WERI-Rb-1 (cell line): ENCODE results near the gene ZBTB7B.

Experiments used
- DNase-seq: peaks from one replicate; pipeline ENCODE4 v3.0.0-alpha.2; 2020
- H3K27ac ChIP-seq: fragments of 250-450 bp; sonication (Bioruptor Pico); 2 replicates; pipeline ENCODE4 v1.5.1; 2020; ENCODE audit warnings: mild to moderate bottlenecking, moderate library complexity
- H3K27me3 ChIP-seq: fragments of 250-450 bp; sonication (Bioruptor Pico); 2 replicates; pipeline ENCODE4 v1.5.1; 2021; ENCODE audit warnings: mild to moderate bottlenecking, low read depth, moderate library complexity; ENCODE audit not compliant: insufficient read depth, severe bottlenecking
- H3K36me3 ChIP-seq: fragments of 250-450 bp; sonication (Bioruptor Pico); 2 replicates; pipeline ENCODE4 v1.5.1; 2020; ENCODE audit warnings: mild to moderate bottlenecking, moderate library complexity
- H3K4me3 ChIP-seq: 2 replicates; pipeline ENCODE4 v1.5.1; 2011; ENCODE audit warnings: low read depth, mild to moderate bottlenecking, control low read depth, low read length
- H3K9me3 ChIP-seq: fragments of 250-450 bp; sonication (Bioruptor Pico); 2 replicates; pipeline ENCODE4 v1.5.1; 2021; ENCODE audit warnings: mild to moderate bottlenecking, moderate library complexity; ENCODE audit not compliant: severe bottlenecking
- TF ChIP-seq, protein P1 (sequence below): IDR thresholded peaks from 2 replicates; pipeline ENCODE4 v1.5.1; 2011; ENCODE audit warnings: low read depth, mild to moderate bottlenecking, control low read depth, inconsistent platforms, low read length

ZBTB7B gene

DNA sequence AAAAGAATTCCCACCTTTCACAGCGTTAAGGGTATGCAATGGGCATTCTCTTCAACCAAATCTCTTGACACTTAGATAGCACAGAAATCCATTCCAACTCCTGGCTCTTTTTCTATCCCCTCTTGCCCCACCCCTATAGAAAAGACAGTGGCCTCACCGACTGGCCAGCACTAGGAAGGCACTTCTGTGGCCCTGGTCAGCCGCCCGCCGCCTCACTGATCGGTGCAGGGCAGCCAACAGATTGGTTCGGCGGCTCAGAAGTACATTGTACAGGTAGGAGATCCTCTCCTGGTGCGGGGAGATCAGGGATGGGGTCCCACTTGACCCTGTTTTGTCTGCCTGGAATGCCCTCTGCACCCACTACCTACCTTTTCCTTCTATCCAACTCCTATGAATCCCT, 21.7 kb downstream of the ZBTB7B start:
- TF ChIP-seq, protein P1, sequence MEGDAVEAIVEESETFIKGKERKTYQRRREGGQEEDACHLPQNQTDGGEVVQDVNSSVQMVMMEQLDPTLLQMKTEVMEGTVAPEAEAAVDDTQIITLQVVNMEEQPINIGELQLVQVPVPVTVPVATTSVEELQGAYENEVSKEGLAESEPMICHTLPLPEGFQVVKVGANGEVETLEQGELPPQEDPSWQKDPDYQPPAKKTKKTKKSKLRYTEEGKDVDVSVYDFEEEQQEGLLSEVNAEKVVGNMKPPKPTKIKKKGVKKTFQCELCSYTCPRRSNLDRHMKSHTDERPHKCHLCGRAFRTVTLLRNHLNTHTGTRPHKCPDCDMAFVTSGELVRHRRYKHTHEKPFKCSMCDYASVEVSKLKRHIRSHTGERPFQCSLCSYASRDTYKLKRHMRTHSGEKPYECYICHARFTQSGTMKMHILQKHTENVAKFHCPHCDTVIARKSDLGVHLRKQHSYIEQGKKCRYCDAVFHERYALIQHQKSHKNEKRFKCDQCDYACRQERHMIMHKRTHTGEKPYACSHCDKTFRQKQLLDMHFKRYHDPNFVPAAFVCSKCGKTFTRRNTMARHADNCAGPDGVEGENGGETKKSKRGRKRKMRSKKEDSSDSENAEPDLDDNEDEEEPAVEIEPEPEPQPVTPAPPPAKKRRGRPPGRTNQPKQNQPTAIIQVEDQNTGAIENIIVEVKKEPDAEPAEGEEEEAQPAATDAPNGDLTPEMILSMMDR = no peak
- DNase-seq = no peak

DNA sequence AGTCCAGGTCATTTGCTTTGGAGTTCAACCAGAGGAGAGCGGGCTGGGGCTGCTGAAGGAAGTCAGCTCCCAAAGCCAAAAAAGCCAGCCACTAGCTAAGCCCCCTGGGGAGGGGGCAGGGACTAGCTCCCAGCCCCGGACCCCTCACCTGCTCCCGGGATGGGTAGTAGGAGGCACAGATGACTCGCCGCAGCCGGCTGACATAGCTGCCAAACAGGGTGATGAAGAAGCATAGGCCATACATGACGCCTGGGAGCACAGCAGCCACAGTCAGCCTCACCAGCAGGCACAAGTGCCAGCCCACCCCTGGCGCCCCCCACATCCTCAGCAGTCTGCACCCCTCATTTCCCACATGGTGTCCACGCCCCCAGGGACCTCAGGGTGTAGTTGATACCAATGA, 23.6 kb downstream of the ZBTB7B start:
- Histone ChIP-seq H3K4me3 (no peak overlapping the region), H3K9me3 (no peaks in the 10 kb centered on the region), H3K27me3 (no peaks in the 10 kb centered on the region), H3K27ac (no peak overlapping the region), H3K36me3 (no peaks in the 10 kb centered on the region)
- DNase-seq = no peak
- TF ChIP-seq, protein P1 = no peak

More for the DNA sequence above, 21.7 kb downstream of the ZBTB7B start:
- Histone ChIP-seq H3K9me3 (no peaks in the 10 kb centered on the region), H3K27ac (no peak overlapping the region), H3K27me3 (no peaks in the 10 kb centered on the region), H3K4me3 (no peak overlapping the region), H3K36me3 (no peaks in the 10 kb centered on the region)

DNA sequence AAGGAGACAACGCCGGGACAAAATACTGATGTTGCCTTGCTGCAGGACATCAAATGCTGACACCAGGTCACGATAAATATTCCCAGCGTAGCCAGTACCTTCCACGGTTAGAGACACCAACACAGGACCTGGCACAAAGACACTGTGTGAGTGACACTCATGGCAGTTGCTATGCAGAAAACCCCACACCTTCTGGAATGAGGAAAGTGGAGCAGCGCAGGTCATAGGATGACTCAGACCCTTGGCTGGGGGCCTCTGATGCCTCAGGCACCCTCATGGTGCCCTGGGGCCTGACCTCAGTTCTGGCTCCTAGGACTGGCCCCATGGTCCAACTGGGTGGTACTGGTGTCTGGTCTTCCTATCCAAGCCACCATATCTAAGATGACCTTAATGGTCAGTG, 24.0 kb downstream of the ZBTB7B start:
- TF ChIP-seq, protein P1 = no peak
- Histone ChIP-seq H3K4me3 (no peak overlapping the region), H3K9me3 (no peaks in the 10 kb centered on the region), H3K36me3 (no peaks in the 10 kb centered on the region), H3K27ac (no peak overlapping the region), H3K27me3 (no peaks in the 10 kb centered on the region)
- DNase-seq = no peak

DNA sequence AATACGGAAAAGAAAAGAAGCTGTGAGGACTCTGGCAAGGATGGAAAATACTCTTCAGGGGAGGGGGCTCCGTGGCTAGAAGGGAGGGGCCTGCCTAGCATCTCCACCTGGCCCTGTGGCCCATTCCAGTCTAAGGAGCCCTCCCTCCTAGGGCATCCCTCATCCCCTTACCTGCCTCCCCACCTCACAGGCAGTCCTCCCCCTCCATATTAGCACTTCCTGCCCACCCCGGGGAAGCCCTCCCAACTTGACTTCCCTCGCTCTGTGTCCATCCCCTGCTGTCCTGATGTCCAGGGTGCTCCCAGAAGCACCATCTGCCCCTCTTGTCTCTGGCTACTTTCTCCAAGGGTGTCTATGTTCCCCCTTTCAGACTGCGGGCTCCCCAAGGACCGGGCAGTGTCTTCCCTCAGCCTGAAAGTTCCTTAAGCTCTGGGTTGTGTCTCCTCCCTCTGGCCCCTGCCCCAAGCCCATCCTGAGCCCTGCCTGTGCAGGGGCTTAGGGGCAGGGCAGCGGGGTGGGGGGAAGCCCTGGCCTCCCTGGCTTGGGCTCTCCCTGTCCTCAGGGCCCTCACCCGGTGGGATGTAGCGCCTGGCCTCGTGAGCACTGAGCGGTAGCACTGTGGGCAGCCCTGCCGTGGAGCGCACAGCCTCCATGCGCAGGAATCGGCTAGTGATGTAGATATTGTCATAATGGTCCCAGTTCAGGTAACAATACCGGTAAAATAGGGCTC, 27.1 kb downstream of the ZBTB7B start:
- TF ChIP-seq, protein P1 = no peak
- no peak for DNase-seq
- Histone ChIP-seq H3K9me3 (no peaks in the 10 kb centered on the region), H3K27ac (no peak overlapping the region), H3K27me3 (no peaks in the 10 kb centered on the region), H3K4me3 (no peak overlapping the region), H3K36me3 (no peaks in the 10 kb centered on the region)

DNA sequence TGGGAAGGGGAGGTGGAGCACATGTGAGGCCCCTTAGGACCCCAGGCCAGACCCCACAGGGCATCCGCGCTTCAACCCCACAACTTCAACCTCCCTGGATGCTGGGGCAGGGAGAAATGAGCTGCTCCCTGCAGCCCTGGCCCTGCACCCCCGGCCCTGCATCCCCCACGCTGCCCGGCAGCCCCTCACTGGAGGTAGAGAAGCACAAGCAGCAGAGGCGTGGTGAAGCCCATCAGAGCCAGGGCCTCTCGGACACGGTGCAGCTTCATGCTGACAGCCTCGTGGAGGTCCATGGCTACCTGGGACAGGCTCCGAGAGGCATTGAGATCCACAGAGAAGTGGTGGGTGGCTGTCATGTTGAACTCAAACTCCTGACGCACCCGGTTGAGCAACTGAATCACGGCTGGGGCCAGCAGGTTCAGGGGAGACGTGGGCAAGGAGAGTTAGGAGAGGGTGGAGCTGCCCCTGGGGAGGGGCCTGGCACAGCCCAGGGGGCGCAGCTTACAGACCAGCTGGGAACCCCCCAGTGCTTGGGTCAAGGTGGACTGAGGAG, 27.7 kb downstream of the ZBTB7B start:
- TF ChIP-seq, protein P1 = no peak
- Histone ChIP-seq H3K36me3 (no peaks in the 10 kb centered on the region), H3K4me3 (no peak overlapping the region)

More for the DNA sequence above, 27.7 kb downstream of the ZBTB7B start:
- Histone ChIP-seq H3K9me3 (no peaks in the 10 kb centered on the region), H3K27me3 (no peaks in the 10 kb centered on the region), H3K27ac (no peak overlapping the region)
- DNase-seq = no peak
